Mesothelial cell of epicardium (in vitro differentiated cells): Measurements from ENCODE around the gene SRL. TPM values are rescaled to one million over a fixed set of nuclear protein-coding genes. Genes with fewer than 3 reads are reported as not detected.
"Not testable (repeated sequence)": the region's sequence is repeated elsewhere in the genome, so short reads cannot be mapped to it uniquely, and the experiment has no call there.

Source experiments
- DNase-seq, 2 experiments: peaks; one replicate each; pipeline ENCODE4 v3.0.0; 2021; ENCODE audit warnings: low spot score in 2 of 2; ENCODE audit not compliant: unreplicated experiment in 2 of 2
- H3K27ac Mint-ChIP-seq: 2 replicates; pipeline ENCODE4 v1.8.0; 2021; ENCODE audit warnings: mixed read lengths
- H3K27me3 Mint-ChIP-seq: 2 replicates; pipeline ENCODE4 v1.8.0; 2021; ENCODE audit warnings: low read depth, mixed read lengths
- H3K36me3 Mint-ChIP-seq: 2 replicates; pipeline ENCODE4 v1.8.0; 2021; ENCODE audit warnings: mixed read lengths
- H3K4me1 Mint-ChIP-seq: 2 replicates; pipeline ENCODE4 v1.8.0; 2021; ENCODE audit warnings: mixed read lengths
- H3K4me3 Mint-ChIP-seq: 2 replicates; pipeline ENCODE4 v1.8.0; 2021; ENCODE audit warnings: mild to moderate bottlenecking, moderate library complexity, mixed read lengths
- H3K9me3 Mint-ChIP-seq: 2 replicates; pipeline ENCODE4 v1.8.0; 2021; ENCODE audit warnings: mixed read lengths
- total RNA-seq: library from RNA; stranded (reverse); gene quantifications from 3 replicates; pipeline ENCODE4 v1.2.1, GENCODE V29; 2021
- TF ChIP-seq, protein P1 (sequence below): fragments of 200-600 bp; sonication (generic); IDR thresholded peaks from one replicate; pipeline ENCODE4 v1.5.0; 2021; ENCODE audit warnings: antibody characterized with exemption; ENCODE audit not compliant: unreplicated experiment

SRL gene
- total RNA-seq, 1 donor from 2014 or later: 1.7 TPM

DNA sequence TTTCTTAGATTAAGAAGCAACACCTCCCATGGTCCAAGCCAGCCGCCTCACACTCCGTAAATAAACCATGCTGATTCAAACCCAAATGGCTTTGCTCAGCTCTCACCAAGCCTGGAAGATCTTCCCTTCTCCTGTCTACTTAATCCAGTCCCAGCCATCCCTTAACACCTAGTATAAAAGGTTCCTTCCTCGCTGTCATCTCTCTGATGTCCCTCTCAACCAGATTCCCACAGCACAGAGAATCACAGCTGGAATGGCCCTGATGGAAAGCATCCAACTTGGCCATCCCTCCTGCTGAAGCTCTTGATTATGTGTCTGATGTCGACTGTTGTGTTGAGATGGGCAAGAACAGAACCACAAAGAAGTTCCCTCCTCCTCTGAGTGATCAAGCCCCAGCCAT is 75.1 kb downstream of the SRL start:
- H3K36me3 Mint-ChIP-seq: no peaks in the 10 kb centered on the region
- peaks cover 7% of the 10 kb centered on the region for H3K4me1 Mint-ChIP-seq
- TF ChIP-seq, protein P1, sequence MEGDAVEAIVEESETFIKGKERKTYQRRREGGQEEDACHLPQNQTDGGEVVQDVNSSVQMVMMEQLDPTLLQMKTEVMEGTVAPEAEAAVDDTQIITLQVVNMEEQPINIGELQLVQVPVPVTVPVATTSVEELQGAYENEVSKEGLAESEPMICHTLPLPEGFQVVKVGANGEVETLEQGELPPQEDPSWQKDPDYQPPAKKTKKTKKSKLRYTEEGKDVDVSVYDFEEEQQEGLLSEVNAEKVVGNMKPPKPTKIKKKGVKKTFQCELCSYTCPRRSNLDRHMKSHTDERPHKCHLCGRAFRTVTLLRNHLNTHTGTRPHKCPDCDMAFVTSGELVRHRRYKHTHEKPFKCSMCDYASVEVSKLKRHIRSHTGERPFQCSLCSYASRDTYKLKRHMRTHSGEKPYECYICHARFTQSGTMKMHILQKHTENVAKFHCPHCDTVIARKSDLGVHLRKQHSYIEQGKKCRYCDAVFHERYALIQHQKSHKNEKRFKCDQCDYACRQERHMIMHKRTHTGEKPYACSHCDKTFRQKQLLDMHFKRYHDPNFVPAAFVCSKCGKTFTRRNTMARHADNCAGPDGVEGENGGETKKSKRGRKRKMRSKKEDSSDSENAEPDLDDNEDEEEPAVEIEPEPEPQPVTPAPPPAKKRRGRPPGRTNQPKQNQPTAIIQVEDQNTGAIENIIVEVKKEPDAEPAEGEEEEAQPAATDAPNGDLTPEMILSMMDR: no peak
- no peaks in the 10 kb centered on the region for H3K27me3 Mint-ChIP-seq
- no peak overlapping the region for H3K4me3 Mint-ChIP-seq
- DNase-seq: no peak
- no peaks in the 10 kb centered on the region for H3K9me3 Mint-ChIP-seq
- H3K27ac Mint-ChIP-seq: no peak overlapping the region

DNA sequence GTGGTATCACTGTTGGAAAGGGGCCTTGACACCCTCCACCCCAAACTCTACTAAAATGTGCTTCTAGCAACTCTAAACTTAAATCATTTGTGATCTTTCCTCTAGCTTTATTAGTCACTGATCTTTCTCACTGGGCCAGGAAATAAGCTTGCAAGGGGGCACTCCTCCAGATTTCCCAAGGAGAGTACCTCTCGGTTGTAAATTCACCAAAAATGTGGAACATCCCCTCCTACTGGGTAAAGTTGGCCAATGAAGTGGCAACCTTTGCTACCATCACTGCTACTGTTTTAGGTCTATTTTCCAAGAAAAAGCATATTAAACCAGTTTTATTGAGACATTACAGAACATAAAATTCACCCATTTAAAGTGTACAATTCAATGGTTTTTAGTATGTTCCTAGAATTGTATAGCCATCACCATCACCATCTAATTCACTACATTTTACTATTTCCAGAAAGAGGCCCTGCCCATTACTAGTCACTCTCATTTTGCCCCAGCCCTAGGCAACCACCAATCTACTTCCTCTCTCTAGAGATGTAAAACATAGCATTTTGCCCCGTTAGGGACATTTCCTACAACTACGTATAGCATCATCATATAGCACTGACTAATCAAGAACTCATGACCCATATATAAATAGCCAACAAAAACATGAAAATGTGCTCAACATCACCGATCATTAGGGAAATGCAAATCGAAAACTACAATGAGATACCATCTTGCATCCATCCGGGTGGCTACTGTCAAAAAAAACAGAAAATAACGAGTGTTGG is 81.0 kb downstream of the SRL start:
- H3K4me1 Mint-ChIP-seq: no peaks in the 10 kb centered on the region
- no peaks in the 10 kb centered on the region for H3K36me3 Mint-ChIP-seq
- TF ChIP-seq, protein P1: no peak
- no peak overlapping the region for H3K27ac Mint-ChIP-seq
- H3K4me3 Mint-ChIP-seq: no peak overlapping the region
- H3K9me3 Mint-ChIP-seq: peaks cover 3% of the 10 kb centered on the region
- DNase-seq: no peak
- H3K27me3 Mint-ChIP-seq: no peaks in the 10 kb centered on the region

DNA sequence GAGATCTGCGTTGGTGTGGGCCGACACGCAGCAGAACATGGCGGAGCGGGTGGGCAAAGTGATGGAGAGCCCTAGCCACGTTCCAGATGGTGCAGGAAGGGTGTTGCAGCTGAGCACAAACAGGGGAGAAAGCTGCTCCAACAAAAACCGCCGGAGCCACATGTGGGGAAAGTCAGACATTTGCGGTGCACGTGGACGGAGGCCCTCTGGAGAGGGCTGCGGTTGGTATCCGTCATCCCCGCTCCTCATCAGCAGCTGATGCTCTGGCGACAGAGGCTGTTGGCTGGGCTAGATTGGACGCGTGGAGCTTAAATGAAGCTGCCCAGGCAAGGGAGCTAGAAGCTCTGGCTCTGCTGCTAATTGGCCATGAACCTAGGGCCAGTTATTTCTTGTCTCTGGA is 82.2 kb downstream of the SRL start:
- TF ChIP-seq, protein P1: no peak
- Mint-ChIP-seq H3K36me3 (no peaks in the 10 kb centered on the region), H3K27ac (no peak overlapping the region), H3K27me3 (no peaks in the 10 kb centered on the region), H3K4me3 (no peak overlapping the region), H3K9me3 (peaks cover 4% of the 10 kb centered on the region), H3K4me1 (no peaks in the 10 kb centered on the region)
- no peak for DNase-seq

DNA sequence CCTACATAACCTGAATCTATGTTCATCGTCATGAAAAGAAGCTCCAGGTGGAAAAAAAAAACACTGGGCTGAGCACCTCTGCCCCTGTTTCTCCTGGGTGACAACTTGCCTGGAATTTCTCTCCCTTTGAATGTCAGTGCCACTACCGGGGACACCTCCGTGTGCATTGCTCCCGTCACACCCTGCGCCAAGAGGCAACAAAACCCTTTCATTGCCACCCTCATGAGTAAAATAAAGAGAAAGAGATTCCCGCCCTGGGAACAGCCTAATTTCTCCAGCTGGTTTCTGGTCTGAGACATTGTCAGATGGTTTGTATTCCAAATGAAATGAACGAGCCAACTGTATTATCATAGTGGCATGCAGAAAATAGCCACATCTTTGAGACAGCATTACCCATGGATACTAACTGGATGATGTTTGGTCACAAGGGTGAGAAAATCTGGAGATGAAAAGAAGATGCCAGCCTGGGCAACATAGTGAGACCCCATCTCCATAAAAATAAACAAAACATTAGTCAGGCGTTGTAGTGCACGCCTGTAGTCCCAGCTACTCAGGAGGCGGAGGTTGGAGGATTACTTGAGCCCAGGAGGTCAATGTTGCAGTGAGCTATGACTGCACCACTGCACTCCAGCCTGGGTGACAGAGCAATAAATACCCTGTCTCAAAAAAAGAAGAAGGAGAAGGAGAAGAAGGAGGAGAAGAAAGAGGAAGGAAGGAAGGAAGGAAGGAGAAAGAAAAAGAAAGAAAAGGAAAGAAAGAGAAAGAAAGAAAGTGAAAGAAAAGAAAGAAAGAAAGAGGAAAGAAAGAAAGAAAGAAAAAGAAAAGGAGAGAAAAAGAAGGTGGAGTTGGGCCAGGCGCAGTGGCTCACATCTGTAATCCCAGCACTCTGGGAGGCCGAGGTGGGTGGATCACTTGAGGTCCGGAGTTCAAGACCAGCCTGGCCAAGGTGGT is 83.5 kb downstream of the SRL start:
- DNase-seq: no peak
- no peak overlapping the region for H3K4me3 Mint-ChIP-seq
- peaks cover 4% of the 10 kb centered on the region for H3K9me3 Mint-ChIP-seq
- no peak overlapping the region for H3K27ac Mint-ChIP-seq
- H3K4me1 Mint-ChIP-seq: no peaks in the 10 kb centered on the region
- TF ChIP-seq, protein P1: no peak
- no peaks in the 10 kb centered on the region for H3K27me3 Mint-ChIP-seq
- H3K36me3 Mint-ChIP-seq: no peaks in the 10 kb centered on the region

DNA sequence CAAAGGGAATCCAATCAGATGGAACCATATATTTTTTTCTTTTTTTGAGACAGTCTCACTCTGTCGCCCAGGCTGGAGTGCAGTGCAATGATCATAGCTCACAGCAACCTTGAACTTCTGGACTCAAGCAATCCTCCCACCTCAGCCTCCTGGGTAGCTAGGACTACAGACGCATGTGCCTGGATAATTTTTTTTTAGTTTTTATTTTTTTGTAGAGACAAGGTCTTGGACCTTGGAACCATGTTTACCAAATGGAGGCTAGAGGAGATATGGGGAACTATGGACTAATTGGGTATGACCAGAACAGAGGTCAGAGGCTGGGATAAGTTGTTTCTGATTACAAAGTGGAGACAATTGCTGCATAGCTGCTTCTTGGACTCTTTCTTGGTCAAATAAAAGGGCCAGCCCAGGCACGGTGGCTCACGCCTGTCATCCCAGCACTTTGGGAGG is 84.5 kb downstream of the SRL start:
- H3K27ac Mint-ChIP-seq: no peak overlapping the region
- no peaks in the 10 kb centered on the region for H3K36me3 Mint-ChIP-seq
- H3K9me3 Mint-ChIP-seq: peaks cover 4% of the 10 kb centered on the region
- no peak for DNase-seq
- H3K4me1 Mint-ChIP-seq: peaks cover 2% of the 10 kb centered on the region
- TF ChIP-seq, protein P1: no peak
- H3K4me3 Mint-ChIP-seq: no peak overlapping the region
- H3K27me3 Mint-ChIP-seq: no peaks in the 10 kb centered on the region

DNA sequence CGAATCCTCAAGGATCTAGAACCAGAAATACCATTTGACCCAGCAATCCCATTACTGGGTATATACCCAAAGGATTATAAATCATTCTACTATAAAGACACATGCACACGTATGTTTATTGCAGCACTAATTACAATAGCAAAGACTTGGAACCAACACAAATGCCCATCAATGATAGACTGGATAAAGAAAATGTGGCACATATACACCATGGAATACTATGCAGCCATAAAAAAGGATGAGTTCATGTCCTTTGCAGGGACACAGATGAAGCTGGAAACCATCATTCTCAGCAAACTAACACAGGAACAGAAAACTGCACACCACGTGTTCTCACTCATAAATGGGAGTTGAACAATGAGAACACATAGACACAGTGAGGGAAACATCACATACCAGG is 85.4 kb downstream of the SRL start:
- H3K4me3 Mint-ChIP-seq, DNase-seq, H3K27me3 Mint-ChIP-seq, H3K27ac Mint-ChIP-seq, H3K4me1 Mint-ChIP-seq, H3K36me3 Mint-ChIP-seq, H3K9me3 Mint-ChIP-seq: not testable (repeated sequence)

DNA sequence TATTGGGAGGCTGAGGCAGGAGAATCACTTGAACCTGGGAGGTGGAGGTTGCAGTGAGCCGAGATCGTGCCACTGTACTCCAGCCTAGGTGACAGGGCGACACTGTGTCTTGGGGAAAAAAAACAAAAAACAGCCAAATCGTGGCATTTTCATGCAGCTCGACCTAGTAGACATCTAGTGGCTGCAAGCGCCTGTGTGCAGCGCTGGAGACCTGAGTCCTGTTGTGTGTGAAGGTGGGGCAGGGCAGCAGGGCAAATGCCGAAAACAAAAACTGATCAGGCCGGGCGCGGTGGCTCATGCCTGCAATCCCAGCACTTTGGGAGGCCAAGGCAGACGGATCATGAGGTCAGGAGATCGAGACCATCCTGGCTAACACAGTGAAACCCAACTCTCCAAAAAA is 88.5 kb downstream of the SRL start:
- not testable (repeated sequence) for H3K27ac Mint-ChIP-seq, DNase-seq, H3K9me3 Mint-ChIP-seq, H3K27me3 Mint-ChIP-seq, H3K4me3 Mint-ChIP-seq, H3K4me1 Mint-ChIP-seq, H3K36me3 Mint-ChIP-seq
